HG03175 (cell line): Measurements from ENCODE around the gene ANKMY2.
A peak's percentile ranks its signal among the peaks of the same experiment; 100 is the strongest.

Experiments used
- ATAC-seq: cut with Tn5 transposase; IDR thresholded peaks from one replicate; pipeline ENCODE4 v1.9.1; 2021; ENCODE audit warnings: mild to moderate bottlenecking, moderate library complexity; ENCODE audit not compliant: unreplicated experiment

Gene ANKMY2

GRCh38 chr7:16585540-16585939 lies 60.0 kb downstream of the ANKMY2 start:
- no peak for ATAC-seq

GRCh38 chr7:16583834-16584233 lies 61.7 kb downstream of the ANKMY2 start:
- ATAC-seq: no peak

DNA sequence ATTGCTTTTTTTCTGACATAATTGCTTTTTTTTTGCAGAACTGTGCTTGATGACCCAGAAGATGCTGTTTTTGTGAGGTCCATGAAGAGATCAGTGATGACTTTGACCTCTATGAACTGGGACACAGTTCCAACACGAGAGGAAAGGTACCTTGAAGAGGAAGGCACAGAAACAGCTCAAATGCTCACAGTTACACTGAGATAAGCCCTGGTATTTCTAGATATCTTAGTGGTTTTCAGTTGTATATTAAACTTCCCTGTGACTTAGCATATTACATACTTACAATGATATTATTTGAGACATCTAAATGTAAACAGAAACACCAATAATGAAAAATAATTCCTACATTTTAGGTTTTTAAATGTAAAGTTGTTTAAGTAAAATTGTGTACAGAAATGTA lies 64.3 kb downstream of the ANKMY2 start:
- no peak for ATAC-seq

DNA sequence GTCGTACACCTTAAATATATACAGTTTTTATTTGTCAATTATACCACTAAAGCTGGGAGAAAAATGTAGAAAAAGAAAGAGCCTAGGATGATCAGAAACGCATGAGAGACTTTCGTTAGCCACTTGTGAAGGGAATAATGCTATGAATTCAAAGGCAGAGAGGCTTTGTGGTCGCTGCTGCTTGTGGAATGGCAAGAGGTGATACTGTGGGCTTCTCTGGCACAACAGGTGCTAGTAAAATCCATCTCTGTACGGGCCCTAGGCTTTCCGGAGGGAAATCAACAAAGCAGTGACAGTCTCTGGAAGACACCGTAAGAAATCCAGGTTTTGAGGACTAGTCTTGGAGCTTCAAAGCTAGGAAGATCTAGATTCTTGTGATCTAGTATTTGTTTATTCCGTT lies 66.3 kb downstream of the ANKMY2 start:
- ATAC-seq: no peak

GRCh38 chr7:16571941-16572340 lies 73.6 kb downstream of the ANKMY2 start:
- no peak for ATAC-seq

DNA sequence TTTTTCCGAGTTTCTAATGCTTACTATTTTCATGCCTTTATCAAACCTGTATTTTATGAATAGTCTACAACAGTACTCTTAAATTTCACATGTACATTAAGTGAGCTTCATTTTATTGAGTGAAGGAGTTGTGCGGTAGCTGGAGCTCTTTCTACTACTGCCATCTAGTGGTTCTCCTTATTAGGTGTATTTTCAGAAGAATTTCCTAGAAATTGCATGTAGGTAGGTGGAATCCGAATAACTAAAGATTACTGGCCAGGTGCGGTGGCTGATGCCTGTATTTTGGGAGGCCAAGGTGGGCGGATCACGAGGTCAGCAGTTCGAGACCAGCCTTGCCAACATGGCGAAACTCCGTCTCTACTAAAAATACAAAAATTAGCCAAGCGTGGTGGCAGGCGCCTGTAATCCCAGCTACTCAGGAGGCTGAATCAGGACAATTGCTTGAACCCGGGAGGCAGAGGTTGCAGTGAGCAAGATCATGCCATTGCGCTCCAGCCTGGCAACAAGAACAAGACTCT lies 80.6 kb downstream of the ANKMY2 start:
- ATAC-seq: no peak

DNA sequence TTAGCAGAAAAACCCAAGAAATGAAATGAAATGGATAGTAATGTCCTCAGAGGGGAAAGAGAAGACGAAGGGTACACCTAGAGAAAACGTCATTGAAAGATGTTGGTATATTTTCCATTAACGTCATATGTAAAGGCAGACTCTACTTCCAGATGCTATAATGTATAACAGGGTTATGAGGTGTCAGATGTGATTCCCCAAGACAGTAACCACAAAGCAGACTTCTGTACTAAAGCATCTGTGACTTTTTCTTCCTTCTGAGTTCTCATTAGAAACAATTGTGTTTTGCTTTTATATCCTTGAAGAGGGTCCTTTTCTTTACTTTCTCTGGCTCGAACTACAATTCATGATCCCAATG lies 81.6 kb downstream of the ANKMY2 start:
- peak; percentile 60 for ATAC-seq

DNA sequence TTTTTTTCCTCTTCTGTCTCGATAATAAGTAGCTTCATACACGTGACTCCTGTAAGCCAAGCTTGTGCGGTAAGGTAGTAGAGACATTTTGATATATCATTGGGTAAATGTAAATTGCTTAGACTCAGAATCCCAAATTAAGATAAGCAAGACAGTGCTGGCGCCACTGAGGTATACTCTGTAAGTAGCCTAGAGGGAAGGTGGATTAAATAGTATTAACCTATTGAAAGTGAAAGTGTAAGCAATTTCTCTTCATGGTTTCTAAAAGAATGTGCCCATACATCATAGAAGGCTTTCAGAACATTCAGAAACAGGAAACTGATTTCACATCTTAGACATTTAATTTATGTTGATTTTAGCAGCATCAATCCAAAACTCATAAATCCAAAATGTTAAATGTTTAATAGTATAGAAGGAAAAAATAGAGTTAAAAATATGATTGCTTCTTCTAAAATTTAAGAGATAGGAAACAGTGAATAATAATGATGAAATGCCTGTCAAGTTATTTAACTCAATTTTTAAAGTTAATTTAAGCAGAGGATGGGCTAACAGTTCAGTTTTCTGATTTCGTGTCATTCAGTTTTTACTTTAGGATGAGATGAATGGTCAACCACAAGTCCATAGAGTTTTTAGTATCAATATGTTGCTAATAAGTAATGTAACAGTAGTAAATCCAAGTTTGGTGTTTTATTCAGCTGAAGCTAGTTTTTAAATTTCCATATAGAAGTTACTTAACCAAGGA lies 82.1 kb downstream of the ANKMY2 start:
- peak; percentile 84 for ATAC-seq

DNA sequence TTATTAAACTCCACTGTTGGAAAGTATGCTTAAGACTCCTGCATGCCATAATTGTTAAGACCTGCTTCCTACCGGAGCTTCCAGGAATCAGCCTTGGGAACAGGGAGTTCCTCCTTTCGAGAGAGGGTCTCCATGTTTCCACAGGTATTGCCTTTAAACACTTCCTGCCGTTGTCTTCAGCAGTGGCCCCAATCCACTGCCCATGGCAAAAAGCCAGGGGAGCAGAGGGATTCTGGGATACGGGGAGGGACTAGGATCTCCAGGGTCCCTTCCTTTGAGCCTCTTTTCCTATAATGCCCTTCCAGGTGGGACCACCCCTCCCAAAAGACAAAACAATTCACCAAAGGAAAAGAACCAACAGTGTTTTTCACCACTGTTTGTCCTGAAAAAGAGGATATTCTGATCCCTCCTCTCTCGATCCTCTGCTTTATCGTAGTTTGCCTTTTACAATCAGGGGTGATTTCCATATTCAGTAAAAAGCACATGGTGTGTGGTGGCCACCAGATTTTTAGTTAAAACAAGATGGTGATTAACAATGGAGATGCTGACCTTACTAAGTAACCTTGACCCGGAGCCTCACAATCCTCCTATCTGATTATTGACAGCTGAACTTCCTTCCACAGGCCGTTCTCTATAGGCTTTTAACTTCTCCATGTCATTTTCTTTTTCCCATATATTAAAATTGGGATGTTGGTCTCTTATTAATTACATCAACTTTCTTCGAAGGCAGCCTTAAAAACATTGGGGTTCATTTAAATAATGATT lies 82.9 kb downstream of the ANKMY2 start:
- no peak for ATAC-seq

DNA sequence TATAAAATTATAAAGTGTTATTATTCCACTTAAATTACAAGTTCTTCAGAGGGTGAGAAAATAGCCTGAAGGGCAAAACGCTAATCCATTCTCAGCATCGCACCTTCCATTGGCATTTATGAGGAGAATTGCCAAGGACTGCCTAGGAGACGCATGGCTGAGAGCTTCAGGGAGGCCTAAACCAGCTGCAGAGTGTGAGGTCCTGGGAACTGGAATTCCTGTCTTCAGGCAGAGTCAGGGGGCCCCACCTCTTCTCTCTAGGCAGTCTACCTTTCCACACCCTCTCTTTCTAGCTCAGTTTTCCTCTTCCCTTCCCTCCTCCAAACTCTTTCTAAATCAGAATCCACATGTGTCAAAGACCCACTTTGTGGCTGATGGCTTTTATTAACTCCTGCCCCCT lies 83.6 kb downstream of the ANKMY2 start:
- no peak for ATAC-seq

GRCh38 chr7:16559497-16560179 lies 85.9 kb downstream of the ANKMY2 start:
- ATAC-seq: no peak

DNA sequence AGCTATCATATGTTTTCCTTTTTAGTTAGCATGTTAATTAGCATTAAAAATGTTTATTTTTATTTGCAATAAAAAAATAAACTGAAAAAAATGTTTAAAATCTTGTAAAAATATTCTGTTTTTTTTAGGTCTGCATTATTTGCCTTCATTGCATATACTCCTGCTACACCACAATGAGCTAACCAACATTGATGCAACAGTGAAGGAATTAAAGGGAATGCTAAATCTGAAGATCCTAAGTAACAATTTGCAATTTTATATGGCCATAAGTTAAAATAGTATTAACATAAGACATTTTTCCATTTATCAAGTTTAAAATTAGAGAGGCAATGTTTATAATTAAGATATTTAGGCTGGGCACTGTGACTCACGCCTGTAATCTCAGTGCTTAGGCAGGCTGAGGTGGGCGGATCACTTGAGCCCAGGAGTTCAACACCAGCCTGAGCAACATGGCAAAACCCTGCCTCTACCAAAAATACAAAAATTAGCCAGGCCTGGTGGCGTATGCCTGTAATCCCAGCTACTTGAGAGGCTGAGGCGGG lies 86.7 kb downstream of the ANKMY2 start:
- ATAC-seq: no peak

DNA sequence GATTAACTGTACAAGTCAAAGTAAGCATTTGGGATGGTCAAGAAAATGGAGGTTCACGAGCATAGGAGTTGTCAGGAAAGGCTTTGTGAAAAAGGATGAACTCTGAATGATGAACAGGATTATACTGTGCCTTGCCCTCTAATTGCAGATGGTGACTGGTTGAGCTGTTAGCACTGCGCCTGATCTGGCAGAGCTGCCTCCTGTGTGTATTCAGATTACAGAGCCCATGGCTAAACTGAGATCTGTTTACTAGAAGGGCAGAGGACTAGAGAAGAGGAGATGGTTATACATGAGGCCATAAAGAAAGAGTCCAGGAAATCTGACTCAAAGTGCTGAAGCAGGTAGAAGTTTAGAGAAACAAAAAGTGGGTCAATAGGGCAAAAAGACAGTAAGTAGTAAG lies 89.2 kb downstream of the ANKMY2 start:
- no peak for ATAC-seq

- no peak for ATAC-seq
Measured at GRCh38 chr7:16554518-16555236, 90.9 kb downstream of the ANKMY2 start.

DNA sequence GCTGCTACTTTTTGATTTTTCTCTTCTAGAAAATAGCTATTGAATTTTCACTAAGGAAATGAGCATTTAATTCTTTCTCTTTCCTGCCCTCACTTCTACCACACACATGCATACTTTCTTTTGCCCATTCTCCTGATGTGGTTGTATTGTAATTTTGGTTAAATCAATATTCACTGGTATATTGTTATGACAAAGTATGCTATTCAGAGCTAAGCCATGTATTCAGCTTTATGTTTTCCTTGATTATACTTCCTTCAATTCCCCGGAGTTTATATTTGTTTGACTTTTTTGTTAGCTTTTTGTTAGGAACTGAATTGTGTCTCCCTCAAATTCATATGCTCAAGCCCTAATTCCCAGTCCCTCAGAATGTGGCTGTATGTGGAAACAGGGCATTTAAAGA lies 94.9 kb downstream of the ANKMY2 start:
- ATAC-seq: no peak
